ENCODE measurements around the gene CARTPT.

GRCh38 chr5:71770381-71770780 is 51.3 kb downstream of the CARTPT start:
- TF ChIP-seq CTCF (conservative IDR thresholded peaks at IDR 0.05 in 1 of 2, IDR thresholded peaks at IDR 0.05 in 1 of 2; ENCODE audit: extremely low read depth in 1 of 2, insufficient read depth in 1 of 2, low read depth in 1 of 2, low read length in 2 of 2), result no peak
- TF ChIP-seq EZH2 (IDR thresholded peaks at IDR 0.05; ENCODE audit: borderline replicate concordance, low read length), result no peak

All from mammary epithelial cell (primary cell).